ENCODE data around the gene CRLF1.

GRCh38 chr19:18551631-18552030, 55.0 kb downstream of the CRLF1 start:
- TF ChIP-seq CTCF (IDR thresholded peaks at IDR 0.05 in 4 of 5, conservative IDR thresholded peaks at IDR 0.05 in 1 of 5) = no peak
- TF ChIP-seq POLR2A (IDR thresholded peaks at IDR 0.05) = no peak

All from gastrocnemius medialis (tissue), 4 donors.